ENCODE data around the gene COX6A2. TPM values are rescaled to one million over a fixed set of nuclear protein-coding genes. Genes with fewer than 3 reads are reported as not detected.

Gene COX6A2
- not detected in 2 replicates for total RNA-seq (2014; rRNA removed; shearing (Covaris generic); ENCODE audit: low replicate concordance)

DNA sequence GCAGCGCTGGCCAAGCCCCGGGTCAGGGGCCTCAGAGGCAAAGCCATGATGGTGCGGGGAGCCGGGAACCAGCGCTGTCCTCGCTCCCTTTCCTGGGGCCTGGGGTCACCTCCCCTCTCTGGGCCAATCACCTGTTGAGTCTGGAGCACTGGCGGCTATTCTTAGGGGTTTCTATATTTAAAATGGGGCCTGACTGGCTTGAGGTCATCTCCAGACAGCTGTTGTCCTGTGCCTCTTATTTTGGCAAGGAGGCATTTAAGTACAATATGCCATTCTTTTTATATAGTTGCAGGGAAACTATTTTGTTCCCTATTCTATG lies at the start of gene COX6A2:
Gene COX6A2, minus strand, starts transcription at position 82 of the 319 bp plus-strand sequence. Its CDS starts 35 bp downstream, at position 47.
- DNase-seq = no peak
- Histone ChIP-seq H3K36me3 (no peaks in the 10 kb centered on the region), H3K4me3 (peak within 1 kb of the TSS; percentile 30), H3K27me3 (no peaks in the 10 kb centered on the region; the same call in 1 of the 2 replicates), H3K9me3 (no peaks in the 10 kb centered on the region)

DNA sequence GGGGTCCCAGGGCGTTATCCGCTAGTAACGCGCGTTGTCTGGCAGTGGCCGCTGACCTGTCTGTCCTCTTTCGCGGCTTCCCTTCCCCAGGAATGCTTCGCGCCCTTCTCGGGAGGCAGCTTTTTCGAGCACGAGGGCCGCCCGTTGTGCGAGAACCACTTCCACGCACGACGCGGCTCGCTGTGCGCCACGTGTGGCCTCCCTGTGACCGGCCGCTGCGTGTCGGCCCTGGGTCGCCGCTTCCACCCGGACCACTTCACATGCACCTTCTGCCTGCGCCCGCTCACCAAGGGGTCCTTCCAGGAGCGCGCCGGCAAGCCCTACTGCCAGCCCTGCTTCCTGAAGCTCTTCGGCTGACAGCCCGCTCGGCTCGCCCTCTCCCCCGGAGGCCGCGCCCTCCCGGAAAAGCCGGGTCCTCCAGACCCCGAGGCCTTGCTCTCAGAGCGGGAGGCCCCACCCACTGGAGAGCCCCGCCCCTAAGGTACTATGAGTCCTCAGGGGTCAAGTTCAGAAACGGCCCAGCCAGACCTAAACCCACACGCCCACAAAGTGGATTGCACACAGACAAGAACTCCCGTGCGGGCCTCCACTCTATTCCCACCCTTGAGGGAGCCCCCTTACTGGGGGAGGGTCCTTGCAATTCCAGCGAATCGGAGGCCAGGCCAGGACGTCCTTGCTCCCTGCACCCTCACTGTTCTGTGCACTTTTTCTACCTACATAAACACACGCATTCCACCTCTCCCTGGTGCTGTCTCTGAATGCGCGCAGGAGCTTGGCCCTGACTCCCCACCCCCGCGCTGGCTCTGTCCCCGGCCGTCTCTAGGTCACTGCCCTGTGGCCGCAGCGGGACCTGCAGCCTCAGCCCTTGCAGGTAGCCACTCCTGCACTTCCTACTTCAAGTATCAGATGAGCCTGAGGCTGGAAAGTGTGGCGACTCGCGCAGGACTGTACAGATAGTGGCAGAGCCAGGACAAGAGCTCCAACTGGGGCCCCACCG lies 49.4 kb upstream of the COX6A2 start:
- Histone ChIP-seq H3K4me3 (no peak overlapping the region), H3K27me3 (no peaks in the 10 kb centered on the region; the same call in 1 of the 2 replicates), H3K36me3 (peaks cover 52% of the 10 kb centered on the region), H3K9me3 (no peaks in the 10 kb centered on the region)
- DNase-seq = no peak

DNA sequence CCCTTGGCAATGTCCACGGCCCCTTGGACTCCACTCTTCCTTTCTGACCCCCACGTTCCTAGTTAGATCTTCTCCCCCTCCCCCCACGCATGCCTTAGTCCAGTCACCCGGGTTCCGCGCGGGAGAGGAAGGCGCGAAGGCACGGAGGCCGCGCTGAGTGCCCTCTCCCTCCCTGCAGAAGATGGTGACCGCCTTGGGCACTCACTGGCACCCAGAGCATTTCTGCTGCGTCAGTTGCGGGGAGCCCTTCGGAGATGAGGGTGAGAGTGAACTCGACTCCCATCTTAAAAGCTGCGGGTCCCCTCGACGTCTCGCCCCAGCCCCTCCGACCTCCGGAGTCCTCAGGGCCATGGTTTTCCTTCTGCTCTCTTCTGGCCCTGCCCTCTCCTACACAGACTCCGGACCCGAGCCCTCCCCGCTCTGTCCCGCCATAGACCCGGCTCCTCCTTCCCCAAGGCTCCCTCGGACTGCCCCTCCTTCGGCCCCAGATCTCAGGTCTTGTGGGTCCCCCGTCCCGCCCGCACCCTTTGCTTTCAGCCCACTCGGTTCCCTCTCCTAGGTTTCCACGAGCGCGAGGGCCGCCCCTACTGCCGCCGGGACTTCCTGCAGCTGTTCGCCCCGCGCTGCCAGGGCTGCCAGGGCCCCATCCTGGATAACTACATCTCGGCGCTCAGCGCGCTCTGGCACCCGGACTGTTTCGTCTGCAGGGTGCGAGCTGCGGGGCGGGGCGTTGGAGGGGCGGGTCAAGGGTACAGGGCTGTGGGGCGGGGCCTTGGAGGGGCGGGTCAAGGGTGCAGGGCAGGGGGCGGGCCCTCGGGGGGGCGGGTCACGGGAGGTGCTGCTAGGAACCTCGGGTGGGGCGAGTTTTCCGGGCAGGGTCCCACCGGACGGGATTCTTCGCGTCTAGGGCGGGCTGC lies 48.4 kb upstream of the COX6A2 start:
- DNase-seq = no peak
- Histone ChIP-seq H3K9me3 (no peaks in the 10 kb centered on the region), H3K4me3 (no peak overlapping the region), H3K36me3 (peaks cover 56% of the 10 kb centered on the region), H3K27me3 (no peaks in the 10 kb centered on the region; the same call in 1 of the 2 replicates)

DNA sequence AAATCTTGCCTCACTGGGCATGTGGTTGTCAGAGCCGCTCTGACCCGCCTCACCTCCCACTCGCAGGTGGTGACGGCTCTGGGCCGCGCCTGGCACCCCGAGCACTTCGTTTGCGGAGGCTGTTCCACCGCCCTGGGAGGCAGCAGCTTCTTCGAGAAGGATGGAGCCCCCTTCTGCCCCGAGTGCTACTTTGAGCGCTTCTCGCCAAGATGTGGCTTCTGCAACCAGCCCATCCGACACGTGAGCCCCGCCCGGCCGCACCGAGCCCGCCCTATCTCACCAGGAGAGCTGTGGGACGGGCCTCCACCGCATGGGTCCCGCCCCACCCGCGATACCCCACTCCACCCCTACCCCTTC lies 47.8 kb upstream of the COX6A2 start:
- DNase-seq = no peak
- Histone ChIP-seq H3K36me3 (peaks cover 56% of the 10 kb centered on the region), H3K27me3 (no peaks in the 10 kb centered on the region), H3K4me3 (no peak overlapping the region), H3K9me3 (no peaks in the 10 kb centered on the region)

DNA sequence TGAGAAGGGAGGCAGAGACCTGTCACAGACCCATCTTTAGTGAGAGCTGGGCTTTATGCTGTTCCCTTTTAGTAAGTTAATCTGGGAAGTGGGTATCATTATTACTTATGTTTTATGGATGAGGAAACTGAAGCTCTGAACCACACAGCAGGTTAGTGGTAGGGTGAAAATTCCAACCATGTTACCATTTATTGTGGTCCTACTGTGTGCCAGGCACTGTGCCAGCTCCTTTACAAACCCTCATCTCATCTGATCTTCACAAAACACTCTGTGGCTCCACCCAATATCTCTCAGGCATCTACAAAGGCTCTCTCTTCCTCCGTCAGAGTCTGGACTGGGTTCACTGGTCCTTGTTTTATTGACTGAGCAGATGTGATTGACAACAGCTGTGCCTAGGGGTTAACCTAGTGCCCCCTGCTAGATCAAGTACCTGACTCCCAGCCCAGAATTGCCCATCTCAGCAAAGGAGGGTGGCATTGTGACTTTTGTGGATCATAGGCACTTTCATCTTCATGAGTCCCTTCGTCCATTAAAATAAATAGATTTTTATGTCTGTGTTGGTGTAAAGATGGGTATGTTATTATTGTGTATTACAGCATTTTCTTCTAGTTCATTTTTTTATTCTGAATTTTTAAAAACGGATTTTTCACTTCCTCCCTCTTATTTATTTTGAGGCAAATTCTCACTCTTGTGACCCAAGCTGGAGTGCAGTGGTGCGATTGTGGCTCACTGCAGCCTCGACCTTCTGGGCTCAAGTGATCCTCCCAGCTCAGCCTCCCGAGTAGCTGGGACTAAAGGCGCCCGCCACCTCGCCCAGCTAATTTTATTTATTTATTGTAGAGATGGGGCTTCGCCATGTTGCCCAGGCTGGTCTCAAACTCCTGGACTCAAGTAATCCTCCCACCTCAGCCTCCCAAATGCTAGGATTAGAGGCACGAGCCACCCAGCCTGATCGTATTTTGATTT lies 46.9 kb upstream of the COX6A2 start:
- Histone ChIP-seq H3K27me3 (no peaks in the 10 kb centered on the region), H3K9me3 (no peaks in the 10 kb centered on the region), H3K36me3 (peaks cover 56% of the 10 kb centered on the region), H3K4me3 (no peak overlapping the region)
- DNase-seq = no peak

DNA sequence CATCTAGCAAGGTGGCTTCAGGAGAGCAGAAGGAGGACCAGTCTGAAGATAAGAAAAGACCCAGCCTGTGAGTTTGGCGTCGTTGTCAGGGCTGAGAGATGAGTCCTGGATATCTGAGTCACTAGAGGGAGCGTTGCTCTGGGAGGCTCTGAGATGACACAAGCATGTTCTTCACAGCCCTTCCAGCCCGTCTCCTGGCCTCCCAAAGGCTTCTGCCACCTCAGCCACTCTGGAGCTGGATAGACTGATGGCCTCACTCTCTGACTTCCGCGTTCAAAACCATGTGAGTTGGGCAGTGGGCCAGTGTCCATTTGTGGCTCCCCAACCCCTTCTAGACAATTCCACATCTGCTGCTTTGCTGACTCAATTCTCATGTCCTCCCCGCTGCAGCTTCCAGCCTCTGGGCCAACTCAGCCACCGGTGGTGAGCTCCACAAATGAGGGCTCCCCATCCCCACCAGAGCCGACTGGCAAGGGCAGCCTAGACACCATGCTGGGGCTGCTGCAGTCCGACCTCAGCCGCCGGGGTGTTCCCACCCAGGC lies 46.1 kb upstream of the COX6A2 start:
- Histone ChIP-seq H3K27me3 (no peaks in the 10 kb centered on the region), H3K9me3 (no peaks in the 10 kb centered on the region), H3K36me3 (peaks cover 56% of the 10 kb centered on the region), H3K4me3 (no peak overlapping the region)
- DNase-seq = no peak

DNA sequence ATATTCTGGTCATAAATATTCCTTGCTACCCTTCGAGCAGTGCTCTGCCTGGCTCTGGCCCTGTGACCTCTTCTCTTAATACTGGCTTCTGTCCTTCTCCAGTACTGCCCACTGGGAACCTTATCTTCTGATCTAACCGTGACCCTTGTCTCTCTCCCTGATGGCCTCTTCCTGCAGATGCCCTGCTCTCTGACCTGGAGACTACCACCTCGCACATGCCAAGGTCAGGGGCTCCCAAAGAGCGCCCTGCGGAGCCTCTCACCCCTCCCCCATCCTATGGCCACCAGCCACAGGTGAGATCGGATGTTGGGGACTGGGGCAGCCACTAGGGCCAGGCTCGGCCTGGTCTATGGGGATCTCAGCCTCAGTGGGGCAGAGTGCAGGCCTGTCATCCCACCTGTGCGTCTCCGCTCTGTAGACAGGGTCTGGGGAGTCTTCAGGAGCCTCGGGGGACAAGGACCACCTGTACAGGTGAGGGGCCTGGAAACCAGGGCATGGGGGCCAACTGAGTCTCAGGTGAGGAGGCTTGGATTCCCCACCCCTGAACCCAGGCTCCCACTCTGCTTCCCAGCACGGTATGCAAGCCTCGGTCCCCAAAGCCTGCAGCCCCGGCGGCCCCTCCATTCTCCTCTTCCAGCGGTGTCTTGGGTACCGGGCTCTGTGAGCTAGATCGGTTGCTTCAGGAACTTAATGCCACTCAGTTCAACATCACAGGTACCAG lies 45.3 kb upstream of the COX6A2 start:
- Histone ChIP-seq H3K4me3 (peak overlapping the region; percentile 71), H3K36me3 (peaks cover 56% of the 10 kb centered on the region), H3K9me3 (no peaks in the 10 kb centered on the region), H3K27me3 (no peaks in the 10 kb centered on the region)
- no peak for DNase-seq

DNA sequence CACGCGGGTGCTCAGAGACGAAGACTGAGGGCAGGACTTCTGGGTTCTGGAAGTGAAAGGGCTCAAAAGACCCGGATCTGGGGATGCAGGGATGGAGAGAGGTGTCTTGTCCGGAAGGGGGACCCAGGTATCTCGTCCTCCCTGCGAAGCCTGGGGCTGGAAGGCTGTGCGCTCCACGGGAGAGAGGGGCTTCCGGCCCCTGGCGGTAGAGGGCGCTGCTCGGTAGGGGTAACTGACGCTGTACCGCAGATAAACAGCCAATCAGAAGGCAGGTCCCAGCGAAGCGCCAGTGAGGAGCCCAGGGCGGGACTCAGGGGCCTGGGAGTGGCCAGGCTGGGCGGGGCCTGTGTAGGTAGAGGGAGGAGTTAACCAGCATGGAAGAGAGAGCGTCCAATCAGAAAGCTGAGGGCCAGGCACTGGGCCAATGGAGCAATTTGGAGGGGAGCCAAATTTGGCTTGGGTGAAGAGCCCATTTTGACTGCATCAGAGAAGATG lies 44.6 kb upstream of the COX6A2 start:
- peak; percentile 72 for DNase-seq
- Histone ChIP-seq H3K36me3 (peaks cover 52% of the 10 kb centered on the region), H3K4me3 (peak overlapping the region; percentile 71)

DNA sequence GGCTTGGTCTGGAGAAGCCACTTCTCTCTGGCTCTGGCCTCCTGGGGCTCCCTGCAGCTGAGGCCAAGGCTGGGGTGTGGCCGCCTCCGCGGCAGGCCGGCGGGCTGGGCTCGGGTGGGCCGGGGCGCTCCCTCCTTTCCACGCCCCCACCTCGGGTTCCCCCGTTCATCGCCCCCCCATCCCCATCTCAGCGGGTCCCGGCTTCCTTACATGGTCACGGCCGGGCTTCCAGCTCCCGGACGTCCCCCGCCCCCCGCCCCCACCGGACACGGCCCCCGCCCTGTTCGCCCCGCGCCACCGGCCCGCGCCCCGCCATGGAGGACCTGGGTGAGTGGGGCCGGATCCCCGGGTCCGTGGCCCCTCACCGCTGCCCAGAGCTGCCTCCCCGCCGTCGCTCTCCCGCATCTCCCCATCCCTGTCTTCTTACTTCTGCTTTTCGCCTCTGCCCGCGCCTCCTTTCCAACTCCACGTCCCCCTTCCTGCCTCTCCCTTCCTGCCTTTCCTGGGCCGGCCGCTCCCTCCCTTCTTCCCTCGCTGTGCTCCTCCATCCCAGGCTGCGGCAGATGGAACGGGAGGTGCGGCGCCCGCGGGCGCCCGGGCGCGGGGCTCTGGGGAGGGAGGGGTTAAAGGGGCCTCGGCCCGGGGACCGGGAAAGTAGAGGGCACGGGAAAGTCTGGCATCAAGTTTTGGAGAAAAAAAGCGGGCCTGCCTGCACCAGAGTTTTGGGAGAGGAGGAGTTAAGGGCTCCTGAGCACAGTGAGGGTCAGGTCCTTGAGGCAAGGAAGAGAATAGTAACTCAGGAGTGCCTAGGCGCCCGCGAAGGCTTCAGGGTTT lies 43.9 kb upstream of the COX6A2 start, which contains the start of gene TGFB1I1:
Gene TGFB1I1, plus strand, starts transcription at position 278 of the 834 bp plus-strand sequence. Its CDS starts 37 bp downstream, at position 315.
- peak; percentile 89 for DNase-seq
- Histone ChIP-seq H3K27me3 (no peaks in the 10 kb centered on the region), H3K4me3 (peak within 1 kb of the TSS; percentile 71), H3K9me3 (no peaks in the 10 kb centered on the region), H3K36me3 (peaks cover 46% of the 10 kb centered on the region)

More for the DNA sequence above, 44.6 kb upstream of the COX6A2 start:
- H3K9me3 ChIP-seq = no peaks in the 10 kb centered on the region
- H3K27me3 ChIP-seq = no peaks in the 10 kb centered on the region

DNA sequence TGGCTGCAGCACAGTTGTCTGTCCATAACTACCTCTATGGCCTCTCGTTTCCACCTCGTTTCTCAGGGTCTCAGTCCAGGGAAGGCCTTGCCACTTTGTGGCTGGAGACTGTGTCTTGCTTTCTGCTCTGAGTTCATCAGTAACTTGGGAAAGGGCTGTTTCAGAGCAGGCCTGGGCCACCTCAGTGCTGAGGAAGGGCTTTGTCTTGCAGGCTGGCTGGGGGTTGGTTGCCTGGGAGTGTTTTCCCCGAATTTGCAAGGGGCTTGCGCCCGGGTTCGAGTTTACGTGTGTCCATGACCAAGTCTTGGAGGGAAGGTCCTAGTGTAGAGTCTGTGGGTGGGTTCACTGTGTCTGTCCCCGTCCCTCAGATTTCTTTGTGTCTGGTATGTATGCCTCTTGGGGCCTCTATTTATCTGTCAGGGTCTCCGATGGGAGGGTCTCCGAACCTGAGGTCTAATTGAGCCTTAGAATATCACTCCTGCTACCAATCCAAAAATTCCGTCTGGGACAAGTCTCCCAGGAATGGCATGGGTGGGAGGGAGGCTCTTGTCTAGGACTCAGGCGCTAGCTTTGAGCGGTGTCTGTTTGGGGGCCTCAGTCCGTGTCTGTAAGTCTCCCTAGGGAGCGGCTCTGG lies 43.2 kb upstream of the COX6A2 start:
- H3K27me3 ChIP-seq = no peaks in the 10 kb centered on the region
- peak overlapping the region; percentile 71 for H3K4me3 ChIP-seq
- no peaks in the 10 kb centered on the region for H3K9me3 ChIP-seq
- DNase-seq = no peak
- peaks cover 45% of the 10 kb centered on the region for H3K36me3 ChIP-seq

DNA sequence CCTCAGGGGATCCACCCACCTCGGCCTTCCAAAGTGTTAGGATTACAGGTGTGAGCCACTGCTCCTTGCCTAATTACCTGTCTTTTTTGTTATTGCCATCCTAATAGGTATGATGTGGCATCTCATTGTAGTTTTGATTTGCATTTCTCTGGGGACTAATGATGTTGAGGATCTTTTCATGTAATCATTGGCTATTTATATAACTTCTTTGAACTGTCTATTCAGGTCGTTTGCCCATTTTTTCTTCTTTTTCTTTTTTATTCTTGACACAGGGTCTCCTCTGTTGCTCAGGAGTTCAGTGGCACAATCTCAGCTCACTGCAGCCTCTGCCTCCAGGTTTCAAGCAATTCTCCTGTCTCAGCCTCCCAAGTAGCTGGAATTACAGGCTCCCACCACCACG lies 42.5 kb upstream of the COX6A2 start:
- H3K4me3 ChIP-seq = no peak overlapping the region
- DNase-seq = no peak
- H3K9me3 ChIP-seq = no peaks in the 10 kb centered on the region
- H3K27me3 ChIP-seq = no peaks in the 10 kb centered on the region
- peaks cover 43% of the 10 kb centered on the region for H3K36me3 ChIP-seq

DNA sequence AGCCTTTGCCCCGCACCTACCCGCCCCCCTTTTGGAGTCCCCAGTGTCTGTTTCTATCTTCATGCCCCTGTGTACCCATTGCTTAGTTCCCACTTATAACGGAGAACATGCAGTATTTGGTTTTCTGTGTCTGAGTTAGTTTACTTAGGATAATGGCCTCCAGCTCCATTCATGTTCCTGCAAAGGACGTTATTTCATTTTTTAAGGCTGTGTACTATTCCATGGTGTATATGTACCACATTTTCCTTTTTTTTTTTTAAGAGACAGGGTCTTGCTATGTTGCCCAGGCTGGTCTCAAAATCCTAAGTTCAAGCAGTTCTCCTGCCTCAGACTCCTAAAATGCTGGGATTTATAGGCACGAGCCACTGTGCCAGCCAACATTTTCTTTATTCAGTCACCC lies 39.7 kb upstream of the COX6A2 start:
- Histone ChIP-seq H3K36me3 (peaks cover 29% of the 10 kb centered on the region), H3K27me3 (no peaks in the 10 kb centered on the region), H3K9me3 (no peaks in the 10 kb centered on the region), H3K4me3 (no peak overlapping the region)
- DNase-seq = no peak

DNA sequence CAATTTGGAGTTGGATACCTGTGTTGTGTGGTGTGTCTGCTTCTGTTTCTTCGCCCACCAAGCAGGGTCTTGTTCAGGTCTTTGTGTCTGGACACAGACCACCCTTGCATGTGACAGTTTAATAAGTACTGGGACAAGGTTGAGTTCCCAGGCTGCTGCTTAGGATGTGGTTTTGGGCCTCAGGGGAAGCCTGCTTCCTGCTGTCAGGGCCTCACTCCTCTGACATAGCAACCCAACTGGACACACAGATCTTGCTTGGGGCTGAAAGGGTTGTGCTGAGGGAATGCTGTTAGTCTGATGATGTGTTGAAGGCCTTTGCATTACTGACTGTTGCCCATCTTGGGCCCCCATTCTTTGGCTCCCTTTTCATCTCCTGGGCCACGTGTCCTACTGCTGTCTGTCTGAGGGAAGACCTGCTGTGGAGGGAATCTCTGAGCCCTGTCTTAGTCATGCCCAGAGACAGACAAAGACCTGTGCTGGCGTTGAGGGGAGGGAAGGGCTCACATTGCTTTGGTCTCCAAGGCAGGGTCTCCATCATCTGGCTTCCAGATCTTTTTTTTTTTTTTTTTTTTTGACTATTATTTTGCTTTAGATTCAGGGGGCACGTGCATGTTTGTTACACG lies 39.1 kb upstream of the COX6A2 start:
- H3K36me3 ChIP-seq = peaks cover 23% of the 10 kb centered on the region
- no peaks in the 10 kb centered on the region for H3K27me3 ChIP-seq
- no peaks in the 10 kb centered on the region for H3K9me3 ChIP-seq
- no peak overlapping the region for H3K4me3 ChIP-seq
- DNase-seq = no peak
